Stimulated activated CD8-positive, alpha-beta memory T cell treated with anti-CD3 and anti-CD28 coated beads, Interleukin-12 subunit alpha, Interleukin-12 subunit beta, amount 100 ng/mL, for 4 hours (primary cell): Measurements from ENCODE around the gene LSM14B.
"Not testable (repeated sequence)": the region's sequence is repeated elsewhere in the genome, so short reads cannot be mapped to it uniquely, and the experiment has no call there.

Experiments used
- DNase-seq: peaks from one replicate; pipeline ENCODE4 v3.0.0-alpha.2; 2020; ENCODE audit warnings: low read depth

LSM14B gene

DNA sequence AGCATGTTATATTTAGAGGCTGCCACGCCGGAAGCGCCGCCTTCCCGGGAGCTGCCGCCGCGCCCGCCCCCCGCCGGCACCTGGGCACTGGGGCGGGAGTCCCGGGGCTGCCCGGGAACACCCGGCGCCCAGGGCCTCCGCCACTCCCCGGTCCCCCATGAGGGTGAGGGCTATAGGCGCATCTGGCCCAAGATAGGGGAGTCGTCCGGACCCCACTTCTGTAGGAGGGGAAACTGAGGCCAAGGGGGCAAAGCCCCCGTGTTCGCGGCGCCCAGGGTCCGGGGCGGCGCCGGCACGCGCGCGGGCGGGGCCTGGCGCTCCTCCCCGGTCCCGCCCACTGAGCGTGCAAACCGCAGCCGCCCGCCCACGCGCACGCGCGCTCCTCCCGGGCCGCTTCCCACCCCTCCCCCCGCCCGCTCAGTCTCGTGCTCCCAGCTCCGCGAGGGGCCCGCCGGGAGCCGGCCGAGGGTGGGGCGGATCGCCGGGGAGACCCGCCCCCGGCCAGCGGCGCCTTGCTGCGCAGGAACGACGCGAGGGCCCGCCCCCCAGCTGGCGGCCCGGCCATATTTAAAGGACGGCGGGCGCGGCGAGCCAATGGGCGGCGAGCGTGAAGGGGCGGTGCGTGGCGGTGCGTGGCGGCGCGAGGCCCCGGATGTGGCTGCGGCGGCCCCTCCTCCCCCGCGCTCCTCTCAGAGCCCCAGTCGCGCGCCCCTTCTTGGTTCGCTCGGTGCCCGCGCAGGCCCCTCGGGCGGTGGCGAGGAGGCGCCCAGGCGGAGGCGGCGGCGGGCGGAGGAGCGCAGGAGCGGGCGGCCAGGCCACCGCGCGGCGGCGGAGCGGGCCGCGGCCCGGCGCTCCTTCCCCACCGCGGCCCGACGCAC lies at the start of gene LSM14B:
TSS of gene LSM14B (plus strand) at position 700 of the 878 bp plus-strand sequence. CDS start 192 bp downstream, outside the sequence.
- DNase-seq, result peak; percentile 99

DNA sequence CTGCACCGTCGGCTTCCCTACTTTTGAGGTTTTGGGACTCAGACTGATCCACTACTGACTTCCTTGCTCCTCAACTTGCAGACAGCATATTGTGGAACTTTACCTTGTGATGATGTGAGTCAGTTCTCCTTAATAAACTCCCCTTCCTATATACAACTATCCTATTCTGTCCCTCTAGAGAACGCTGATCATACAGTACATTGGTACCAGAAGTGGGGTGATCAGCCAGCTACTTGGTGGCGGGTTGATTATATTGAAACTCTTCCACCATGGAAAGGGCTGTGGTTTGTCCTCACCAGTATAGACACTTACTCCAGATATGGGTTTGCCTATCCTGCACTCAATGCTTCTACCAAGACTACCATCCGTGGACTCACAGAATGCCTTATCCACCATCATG lies 49.0 kb upstream of the LSM14B start:
- DNase-seq, result no peak

DNA sequence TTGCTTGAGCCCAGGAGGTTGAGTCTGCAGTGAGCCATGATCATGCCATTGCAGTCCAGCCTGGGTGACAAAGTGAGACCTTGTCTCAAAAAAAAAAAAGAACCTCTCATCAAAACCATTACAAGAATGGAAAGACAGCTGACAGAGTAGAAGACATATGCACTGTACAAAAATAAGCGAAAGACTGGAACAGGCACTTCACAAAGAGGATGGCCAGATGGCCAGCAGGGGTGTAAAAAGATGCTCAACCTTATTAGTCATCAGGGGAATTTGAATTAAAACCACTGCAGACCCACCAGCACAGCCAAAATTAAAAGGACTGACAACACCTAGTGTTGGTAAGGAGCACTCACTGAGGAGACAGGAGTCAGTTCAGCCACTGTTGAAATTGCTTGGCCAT lies 43.1 kb upstream of the LSM14B start:
- no peak for DNase-seq

DNA sequence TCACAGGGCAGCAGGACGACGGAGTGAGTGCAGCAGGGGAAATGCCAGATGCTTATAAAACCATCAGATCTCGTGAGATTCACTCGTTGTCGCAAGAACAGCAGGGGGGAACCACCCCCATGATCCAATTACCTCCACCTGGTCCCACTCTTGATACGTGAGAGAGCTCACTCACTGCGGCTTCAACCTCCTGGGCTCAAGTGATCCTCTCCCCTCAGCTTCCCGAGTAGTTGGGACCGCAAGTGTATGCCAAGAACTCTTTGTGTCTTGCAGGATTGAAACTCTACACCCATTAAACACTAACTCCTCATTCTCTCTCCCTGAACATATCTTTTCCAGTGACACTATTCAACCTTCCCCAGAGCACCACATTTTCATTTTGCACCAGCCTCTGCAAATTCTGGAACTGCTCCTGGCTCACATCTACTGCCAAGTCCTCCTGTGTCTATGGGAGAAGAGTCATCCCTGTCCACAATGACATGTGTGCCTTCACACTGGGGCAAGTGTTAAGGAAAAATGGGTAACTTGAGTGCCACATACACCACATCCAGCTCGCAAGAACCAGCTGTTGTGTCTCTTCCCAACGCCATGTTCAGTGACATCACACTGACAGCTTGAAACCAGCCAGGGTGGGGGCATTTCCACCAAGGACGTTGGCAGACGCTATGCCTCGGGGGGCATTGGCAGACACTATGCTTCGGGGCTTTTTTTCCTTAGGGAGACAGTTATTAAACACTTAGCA lies 41.9 kb upstream of the LSM14B start:
- DNase-seq, result no peak

DNA sequence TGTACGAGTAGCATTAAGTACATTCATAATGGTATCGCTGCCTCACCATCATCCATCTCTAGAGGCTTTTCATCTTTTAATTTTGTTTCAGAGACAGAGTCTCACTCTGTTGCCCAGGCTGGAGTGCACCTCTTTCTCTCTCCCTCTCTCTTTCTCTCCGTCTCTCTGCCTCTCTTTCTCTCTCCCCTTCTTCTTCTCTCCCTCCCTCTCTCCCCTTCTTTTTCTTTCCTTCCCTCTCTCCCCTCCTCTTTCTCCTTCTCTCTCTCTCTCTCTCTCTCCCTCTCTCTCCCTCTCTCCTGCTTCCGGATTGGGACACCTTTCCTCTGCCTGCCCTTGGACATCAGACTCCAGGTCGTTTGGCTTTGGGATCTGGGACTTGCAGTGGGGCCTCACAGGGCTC lies 39.0 kb upstream of the LSM14B start:
- no peak for DNase-seq

DNA sequence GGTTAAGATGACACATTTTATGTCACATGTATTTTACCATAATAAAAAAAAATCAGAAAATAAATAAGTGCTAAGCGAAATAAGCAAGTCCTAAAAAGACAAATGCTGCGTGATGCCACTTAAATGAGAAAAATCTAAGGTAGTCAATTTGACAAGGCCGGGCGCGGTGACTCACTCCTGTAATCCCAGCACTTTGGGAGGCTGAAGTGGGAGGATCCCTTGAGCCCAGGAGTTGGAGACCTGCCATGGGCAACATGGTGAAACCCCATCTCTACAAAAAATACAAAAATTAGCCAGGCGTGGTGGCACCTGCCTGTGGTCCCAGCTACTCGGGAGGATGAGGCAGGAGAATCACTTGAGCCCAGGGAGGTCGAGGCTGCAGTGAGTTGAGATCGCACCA lies 38.1 kb upstream of the LSM14B start:
- not testable (repeated sequence) for DNase-seq

DNA sequence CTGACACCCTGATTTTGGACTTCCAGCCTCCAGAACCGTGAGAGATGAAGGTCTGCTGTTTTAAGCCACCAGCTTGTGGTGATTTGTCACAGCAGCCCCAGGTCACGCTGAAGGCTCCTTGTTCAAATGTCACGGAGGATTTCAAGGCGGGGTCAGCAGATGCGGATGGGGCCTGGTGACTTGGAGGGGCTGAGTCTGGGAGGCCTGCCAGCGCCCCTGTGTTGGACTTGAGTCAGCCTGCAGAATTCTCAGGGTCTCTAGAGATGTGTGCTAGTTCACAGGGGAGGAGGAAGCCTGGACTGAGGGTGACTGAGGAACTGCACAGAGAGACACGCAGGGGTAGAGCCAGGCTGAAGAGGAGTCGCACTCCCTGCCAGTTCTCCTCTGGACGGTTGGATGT lies 37.1 kb upstream of the LSM14B start:
- no peak for DNase-seq

DNA sequence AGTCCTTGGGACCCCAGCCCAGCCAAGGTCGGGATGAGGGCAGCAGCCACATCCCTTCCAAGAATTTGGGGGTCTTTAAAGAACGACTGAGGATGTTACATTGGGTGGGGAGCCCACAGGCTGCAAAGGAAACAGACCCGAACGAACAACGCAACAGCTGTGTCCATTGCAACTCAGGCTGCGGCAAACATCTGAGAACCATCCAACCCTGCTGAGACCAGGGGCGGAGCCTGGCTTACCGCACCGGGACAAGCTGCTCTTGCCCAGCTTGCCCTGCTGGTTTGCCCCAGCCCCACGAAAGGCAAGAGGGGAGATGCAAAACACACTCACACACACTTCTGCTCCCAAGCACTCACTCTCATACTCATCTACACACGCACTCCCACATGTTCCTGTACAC lies 35.0 kb upstream of the LSM14B start:
- no peak for DNase-seq

DNA sequence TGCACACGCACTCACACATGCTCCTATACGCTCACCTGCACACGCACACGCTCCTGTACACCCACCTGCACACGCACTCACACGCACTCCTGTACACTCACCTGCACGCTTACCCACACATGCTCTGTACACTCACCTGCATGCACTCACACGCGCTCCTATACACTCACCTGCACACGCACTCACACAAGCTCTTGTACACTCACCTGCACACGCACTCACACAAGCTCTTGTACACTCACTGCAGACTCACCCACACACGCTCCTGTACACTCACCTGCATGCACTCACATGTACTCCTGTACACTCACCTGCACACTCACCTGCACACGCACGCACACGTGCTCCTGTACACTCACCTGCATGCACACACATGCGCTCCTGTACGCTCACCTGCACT lies 34.6 kb upstream of the LSM14B start:
- no peak for DNase-seq

DNA sequence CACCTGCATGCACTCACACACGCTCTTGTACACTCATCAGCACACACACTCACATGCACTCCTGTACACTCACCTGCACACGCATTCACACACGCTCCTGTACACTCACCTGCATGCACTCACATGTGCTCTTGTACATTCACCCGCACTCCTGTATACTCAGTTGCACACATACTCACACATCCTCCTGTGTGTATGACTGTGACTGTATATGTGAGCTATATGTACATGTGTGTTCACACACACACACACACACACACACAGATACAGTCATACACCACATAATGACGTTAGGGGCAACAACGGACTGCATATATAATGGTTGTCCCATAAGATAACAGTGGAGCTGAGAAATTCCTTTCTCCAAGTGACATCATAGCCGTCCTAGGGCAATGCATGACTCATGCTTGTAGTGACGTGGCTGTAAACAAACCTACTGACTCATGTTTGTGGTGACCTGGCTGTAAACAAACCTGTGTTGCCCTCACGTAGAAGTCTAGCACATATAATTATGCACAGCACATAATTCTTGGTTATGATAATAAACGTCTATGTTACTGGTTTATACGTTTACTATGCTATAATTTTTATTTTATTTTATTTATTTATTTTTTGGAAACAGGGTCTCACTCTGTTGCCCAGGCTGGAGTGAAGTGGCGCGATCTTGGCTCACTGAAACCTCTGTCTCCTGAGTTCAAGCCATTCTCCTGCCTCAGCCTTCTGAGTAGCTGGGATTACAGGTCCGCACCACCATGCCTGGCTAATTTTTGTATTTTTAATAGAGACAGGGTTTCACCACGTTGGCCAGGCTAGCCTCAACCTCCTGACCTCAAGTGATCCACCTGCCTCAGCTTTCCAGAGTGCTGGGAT lies 33.8 kb upstream of the LSM14B start:
- no peak for DNase-seq

DNA sequence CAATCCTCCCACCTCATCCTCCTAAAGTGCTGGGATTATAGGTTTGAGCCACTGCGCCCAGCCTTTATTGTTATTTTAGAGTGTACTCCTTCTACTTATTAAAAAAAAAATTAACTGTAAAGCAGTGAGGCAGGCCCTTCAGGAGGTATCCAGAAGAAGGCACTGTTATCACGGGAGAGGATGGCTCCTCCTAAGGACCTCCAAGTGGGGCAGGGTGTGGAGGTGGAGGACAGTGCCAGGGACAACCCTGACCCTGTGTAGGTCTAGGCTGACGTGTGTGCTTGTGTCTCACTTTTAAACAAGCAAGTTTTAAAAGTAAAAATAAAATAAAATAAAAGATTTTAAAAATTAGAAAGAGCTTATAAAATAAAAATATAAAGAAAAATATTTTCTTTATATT lies 32.9 kb upstream of the LSM14B start:
- no peak for DNase-seq

DNA sequence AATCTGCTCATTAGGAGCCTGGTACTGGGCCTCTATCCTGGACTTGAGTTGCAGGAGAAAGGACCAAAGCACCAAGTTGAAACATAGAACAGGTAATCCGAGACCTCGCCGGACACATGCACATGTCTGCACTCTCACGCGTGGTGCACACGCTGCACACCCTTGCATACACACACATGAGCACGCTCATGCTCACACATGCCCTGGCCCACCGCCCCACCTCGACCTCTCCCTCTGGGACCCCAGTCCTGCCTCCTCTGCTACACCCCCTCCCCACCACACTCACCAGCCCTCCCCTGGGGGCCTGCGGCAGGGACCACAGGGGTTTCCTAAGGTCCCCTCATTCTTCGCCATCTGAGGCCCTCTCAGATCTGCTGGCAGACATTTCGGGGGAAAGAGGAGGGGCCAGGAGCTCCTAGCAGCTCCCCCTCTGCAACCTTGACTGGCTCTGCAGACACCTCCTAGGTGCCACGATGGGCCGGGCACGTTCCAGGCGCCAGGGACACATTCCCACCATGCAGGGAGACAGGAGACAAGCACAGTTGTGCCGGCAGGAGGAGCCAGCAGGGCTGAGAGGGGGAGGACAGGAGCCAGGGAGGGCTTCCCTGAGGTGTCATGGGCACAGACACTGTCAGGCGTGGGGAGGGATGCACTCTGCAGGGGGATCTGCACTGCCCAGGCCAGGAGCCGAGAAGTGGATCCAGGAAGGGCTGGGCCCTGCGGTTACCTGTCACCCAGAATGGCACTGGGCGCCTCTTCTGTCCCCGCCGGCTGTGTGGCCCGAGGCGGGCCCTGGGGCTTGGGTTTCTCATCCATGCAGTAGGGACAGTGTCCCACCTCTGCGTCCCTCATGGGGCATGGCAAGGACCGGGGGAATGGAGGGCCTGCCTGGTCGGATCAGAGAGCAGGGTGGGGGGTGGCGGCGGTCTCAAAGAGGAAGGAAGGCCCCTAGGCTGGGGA lies 25.6 kb upstream of the LSM14B start:
- DNase-seq, result no peak

DNA sequence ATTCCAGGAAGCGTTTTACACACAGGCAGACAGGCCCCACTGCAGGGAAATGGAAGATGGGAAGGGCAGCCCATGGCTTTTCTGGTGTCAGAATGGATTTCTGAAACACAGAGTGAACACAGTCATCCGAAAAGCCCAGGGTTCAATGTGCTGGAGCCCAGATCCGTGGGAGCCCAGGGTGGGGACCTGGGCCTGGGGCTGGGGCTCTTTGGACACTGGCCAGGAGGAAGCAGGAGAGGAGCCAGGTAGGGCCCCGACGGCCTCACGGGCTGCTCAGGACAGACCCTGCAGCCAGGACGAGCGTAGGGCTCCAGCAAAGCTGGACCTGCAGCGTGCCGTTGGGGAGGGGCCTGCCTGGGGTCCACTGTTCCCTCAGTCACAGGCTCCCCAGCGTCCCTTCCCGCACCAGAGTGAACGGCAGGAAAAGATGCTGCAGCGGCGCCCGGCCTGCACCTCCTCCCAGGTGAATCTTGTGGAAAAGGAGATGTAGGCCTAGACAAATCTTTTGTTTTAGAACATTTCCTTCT lies 24.3 kb upstream of the LSM14B start:
- DNase-seq, result no peak

DNA sequence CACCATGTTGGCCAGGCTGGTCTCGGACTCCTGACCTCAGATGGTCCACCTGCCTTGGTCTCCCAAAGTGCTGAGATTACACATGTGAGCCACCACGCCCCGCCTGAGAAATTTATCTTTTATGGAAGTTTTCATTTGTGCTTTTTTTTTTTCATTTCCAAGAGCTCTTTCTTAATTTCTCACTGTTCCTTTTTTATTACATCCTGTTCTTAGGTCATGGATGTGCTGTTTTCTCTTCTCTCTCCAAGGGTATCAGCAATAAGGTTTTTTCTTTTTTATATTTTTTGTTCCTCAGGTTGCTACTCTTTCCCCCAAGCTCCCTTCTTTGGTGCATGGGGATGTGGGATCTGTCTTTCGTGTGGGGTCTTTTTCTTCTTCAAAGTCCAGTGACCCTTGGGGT lies 21.2 kb upstream of the LSM14B start:
- no peak for DNase-seq

DNA sequence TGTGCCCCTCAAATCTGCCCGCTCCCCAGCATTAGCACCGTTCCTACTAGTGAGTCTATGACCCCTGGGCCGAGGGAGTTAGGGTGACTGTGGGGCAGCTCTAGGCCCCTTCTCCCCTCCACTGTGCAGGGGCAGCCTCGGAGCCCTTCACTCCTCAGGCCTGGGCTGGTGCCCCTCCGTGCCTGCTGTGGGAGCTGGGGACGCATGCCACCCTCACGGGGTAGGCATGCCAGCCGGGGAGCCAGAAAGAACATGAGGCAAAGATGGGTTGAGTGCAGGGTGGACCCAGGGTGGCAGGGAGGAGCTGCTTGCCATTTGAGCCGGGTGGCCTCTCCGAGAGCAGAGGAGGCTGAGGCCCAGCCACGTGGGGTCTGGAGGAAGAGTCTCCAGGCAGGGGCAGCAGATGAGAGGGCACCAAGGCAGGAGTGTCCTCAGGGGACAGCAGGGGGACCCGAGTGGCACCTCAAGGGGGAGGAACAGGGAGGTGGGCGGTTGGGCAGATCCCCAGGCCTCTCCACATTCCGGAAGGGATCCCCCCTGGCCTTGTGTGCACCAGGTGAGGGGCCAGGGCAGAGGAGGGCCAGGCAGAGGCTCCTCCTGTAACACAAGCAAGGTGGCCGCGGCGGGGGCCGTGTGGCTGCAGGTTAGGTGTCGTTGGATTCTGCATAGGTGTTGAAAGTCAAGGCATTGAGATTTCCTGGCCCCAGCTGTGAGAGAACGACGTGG lies 18.6 kb upstream of the LSM14B start:
- DNase-seq, result no peak

DNA sequence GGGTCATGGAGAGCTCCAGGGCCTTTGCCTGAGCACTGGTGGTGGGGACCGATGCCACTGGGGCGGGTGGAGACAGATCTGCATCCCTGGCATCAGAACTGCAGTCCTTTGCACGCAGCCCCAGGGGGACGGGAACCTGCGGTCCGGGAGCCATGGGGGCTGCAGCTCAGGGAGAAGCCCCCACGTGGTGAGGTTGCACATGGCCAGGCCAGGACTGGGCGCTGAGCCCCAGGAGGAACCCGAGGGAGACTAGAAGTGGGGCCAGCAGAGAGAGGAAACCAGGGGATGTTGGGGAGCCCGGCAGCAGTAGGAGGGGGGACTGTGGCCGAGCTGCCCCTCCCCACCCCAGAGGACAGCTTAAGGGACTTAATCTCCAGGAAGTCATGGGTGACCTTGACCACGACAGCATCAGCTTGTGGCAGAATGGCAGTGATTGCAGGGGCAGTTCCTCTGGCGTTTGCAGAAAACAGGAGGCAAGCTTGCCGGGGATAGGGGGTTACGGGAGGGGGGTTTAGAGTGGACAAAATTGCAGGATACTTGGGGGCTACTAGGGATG lies 18.0 kb upstream of the LSM14B start:
- no peak for DNase-seq

DNA sequence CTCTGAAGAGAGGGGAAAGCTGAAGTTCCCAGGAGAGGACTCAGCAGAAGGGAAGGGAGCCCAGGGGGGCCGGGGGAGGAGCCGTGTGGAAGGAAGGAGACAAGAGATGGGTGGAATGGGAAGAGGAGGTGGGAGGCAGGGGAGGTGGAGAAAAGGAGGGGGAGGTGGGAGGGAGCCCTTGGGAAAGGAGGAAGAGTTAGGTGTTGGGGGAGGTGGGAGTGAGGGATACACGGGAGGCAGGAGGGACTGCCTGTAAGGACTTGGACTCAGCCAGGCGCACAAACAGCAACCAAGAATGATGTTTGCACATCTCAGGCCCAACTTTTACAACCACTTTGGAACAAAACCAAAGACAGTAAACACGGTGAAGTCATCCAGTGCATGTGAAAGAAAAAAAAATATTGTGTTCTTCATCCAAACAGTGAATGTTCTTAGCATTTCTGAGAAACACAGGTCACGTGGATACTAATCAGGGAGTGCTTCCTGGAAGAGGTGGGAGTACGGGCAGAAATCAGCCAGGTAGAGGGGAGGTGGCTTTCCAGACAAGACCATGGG lies 17.4 kb upstream of the LSM14B start:
- no peak for DNase-seq

DNA sequence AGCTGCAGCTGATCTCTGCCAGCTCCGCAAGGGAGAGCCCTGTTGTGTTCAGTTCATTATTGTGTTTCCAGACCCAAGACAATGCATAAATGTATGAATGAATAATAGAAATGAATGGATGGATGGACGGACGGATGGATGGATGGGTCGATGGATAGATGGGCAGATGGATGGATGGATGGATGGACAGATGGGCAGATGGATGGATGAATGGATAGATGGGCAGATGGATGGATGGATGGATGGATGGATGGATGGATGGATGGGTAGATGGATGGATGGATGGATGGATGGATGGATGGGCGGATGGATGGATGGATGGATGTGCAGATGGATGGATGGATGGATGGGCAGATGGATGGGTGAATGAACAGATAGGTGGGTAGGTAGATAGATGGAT lies 16.7 kb upstream of the LSM14B start:
- DNase-seq, result no peak

DNA sequence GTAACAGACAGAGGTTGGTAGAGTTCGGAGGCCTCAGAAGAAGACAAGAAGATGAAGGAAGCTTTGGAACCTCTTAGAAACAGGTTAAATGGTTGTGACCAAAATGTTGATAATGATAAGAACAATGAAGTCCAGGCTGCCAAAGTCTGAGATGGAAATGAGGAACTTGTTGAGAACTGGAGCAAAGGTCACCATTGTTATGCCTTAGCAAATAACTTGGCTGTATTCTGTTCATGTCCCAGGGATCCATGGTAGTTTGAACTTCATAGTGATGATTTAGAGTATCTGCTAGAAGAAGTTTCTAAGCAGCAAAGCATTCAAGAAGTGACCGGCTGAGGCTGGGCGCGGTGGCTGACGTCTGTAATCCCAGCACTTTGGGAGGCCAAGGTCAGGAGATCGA lies 11.1 kb upstream of the LSM14B start:
- DNase-seq, result no peak

DNA sequence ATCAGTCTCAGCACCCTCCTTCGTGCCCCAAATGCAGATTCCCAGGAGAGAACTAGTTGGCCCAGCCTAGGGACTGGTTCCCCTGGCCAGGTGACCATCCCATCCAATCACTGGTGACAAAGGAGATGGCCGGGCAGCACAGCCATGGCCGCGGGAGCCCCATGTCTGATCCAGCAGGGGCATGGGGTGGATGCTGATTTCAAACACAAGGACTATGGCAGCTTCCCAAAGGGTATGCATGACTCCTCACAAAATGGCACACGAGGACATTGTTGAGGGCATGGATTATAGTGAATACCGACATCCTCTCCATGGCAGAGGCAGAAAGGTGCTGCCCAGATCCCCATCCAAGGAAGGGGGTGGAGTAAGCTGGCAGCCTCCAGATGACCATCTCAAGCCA lies 9.9 kb upstream of the LSM14B start:
- no peak for DNase-seq
